Vagina (tissue), 2 donors: ENCODE results near the gene DSTYK.

Experiments used
- CTCF ChIP-seq, 3 experiments: fragments of 450-650 bp in 2 of 3; fragments of 200-600 bp in 1 of 3; sonication (generic) in 1 of 3; IDR thresholded peaks; one replicate each; pipeline ENCODE4 v1.5.1; 2017 to 2019; ENCODE audit warnings: antibody characterized with exemption in 3 of 3, mild to moderate bottlenecking in 2 of 3, moderate library complexity in 2 of 3
- POLR2AphosphoS5 ChIP-seq, 2 donors: sonication (generic); formaldehyde crosslinking; IDR thresholded peaks; one replicate each; pipeline ENCODE4 v1.9.0; 2017; ENCODE audit warnings: antibody characterized with exemption in 2 of 2, mild to moderate bottlenecking in 2 of 2, low read depth in 1 of 2; ENCODE audit not compliant: insufficient read depth in 1 of 2

DNA sequence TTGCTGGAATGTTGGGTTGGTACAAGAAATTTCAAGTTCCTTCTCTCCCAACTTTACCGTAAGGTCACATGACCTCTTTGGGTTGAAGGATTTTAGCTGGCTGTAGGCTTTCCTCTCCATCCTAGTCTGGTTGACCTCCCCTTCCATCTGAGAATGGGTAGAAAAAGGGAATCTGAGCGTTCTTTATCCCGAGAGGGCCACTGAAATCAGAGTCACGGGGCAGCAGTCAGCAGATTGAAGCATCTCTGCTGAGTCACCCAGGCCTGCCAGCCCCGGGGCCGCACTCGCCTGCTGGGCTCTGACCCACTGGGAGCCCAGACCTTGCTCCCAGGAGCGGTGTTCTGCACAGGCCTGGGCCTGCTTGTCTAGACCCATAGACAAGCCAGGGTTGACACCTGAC lies 47.2 kb upstream of the DSTYK start:
- TF ChIP-seq POLR2AphosphoS5 (IDR thresholded peaks at IDR 0.05; ENCODE audit: insufficient read depth in 1 of 2, low read depth in 1 of 2): no peak
- TF ChIP-seq CTCF (IDR thresholded peaks at IDR 0.05): no peak
